HG03175 (cell line): Measurements from ENCODE around the gene BARHL1.

ENCODE experiments used
- ATAC-seq: cut with Tn5 transposase; IDR thresholded peaks from one replicate; pipeline ENCODE4 v1.9.1; 2021; ENCODE audit warnings: mild to moderate bottlenecking, moderate library complexity; ENCODE audit not compliant: unreplicated experiment

The BARHL1 gene

GRCh38 chr9:132586830-132587591, 4.6 kb downstream of the BARHL1 start:
- ATAC-seq, result no peak

GRCh38 chr9:132587592-132587955, 5.2 kb downstream of the BARHL1 start:
- no peak for ATAC-seq

- no peak for ATAC-seq
These were observed 5.7 kb downstream of the BARHL1 start for GRCh38 chr9:132588098-132588497.

- no peak for ATAC-seq
These were observed 6.2 kb downstream of the BARHL1 start for GRCh38 chr9:132588501-132589147.

GRCh38 chr9:132589148-132590036, 7.0 kb downstream of the BARHL1 start:
- no peak for ATAC-seq

- ATAC-seq, result no peak
These were observed 7.6 kb downstream of the BARHL1 start for GRCh38 chr9:132590037-132590317.

- ATAC-seq, result no peak
These were observed 8.1 kb downstream of the BARHL1 start for GRCh38 chr9:132590318-132591182.

- ATAC-seq, result no peak
These were observed 8.8 kb downstream of the BARHL1 start for GRCh38 chr9:132591244-132591643.

- ATAC-seq, result no peak
These were observed 9.4 kb downstream of the BARHL1 start for GRCh38 chr9:132591751-132592314.

- no peak for ATAC-seq
These were observed 10.0 kb downstream of the BARHL1 start for GRCh38 chr9:132592451-132592850.

- no peak for ATAC-seq
These were observed 12.0 kb downstream of the BARHL1 start for GRCh38 chr9:132594412-132594811.

- ATAC-seq, result no peak
These were observed 12.9 kb downstream of the BARHL1 start for GRCh38 chr9:132595319-132595718.

- ATAC-seq, result no peak
These were observed 13.8 kb downstream of the BARHL1 start for GRCh38 chr9:132596200-132596599.

- ATAC-seq, result no peak
These were observed 14.8 kb downstream of the BARHL1 start for GRCh38 chr9:132597073-132597775.

- no peak for ATAC-seq
These were observed 18.0 kb downstream of the BARHL1 start for GRCh38 chr9:132600326-132600984.

GRCh38 chr9:132602207-132602606, 19.8 kb downstream of the BARHL1 start:
- ATAC-seq, result no peak

- ATAC-seq, result no peak
These were observed 23.0 kb downstream of the BARHL1 start for GRCh38 chr9:132605387-132605786.

- no peak for ATAC-seq
These were observed 23.7 kb downstream of the BARHL1 start for GRCh38 chr9:132606066-132606465.

GRCh38 chr9:132609184-132609583, 26.8 kb downstream of the BARHL1 start:
- ATAC-seq, result no peak
